Measurements from ENCODE around the gene NOP16.
A peak's percentile ranks its signal among the peaks of the same experiment; 100 is the strongest.
"Not testable (repeated sequence)": the region's sequence is repeated elsewhere in the genome, so short reads cannot be mapped to it uniquely, and the experiment has no call there.

Gene NOP16

GRCh38 chr5:176408590-176408989 lies 20.2 kb upstream of the NOP16 start:
- DNase-seq: no peak

GRCh38 chr5:176408252-176408573 lies 19.8 kb upstream of the NOP16 start:
- DNase-seq: not testable (repeated sequence)

- DNase-seq: no peak
Observed at GRCh38 chr5:176407456-176408251, 19.3 kb upstream of the NOP16 start.

- DNase-seq: no peak
Observed at GRCh38 chr5:176406436-176407052, 18.1 kb upstream of the NOP16 start.

DNA sequence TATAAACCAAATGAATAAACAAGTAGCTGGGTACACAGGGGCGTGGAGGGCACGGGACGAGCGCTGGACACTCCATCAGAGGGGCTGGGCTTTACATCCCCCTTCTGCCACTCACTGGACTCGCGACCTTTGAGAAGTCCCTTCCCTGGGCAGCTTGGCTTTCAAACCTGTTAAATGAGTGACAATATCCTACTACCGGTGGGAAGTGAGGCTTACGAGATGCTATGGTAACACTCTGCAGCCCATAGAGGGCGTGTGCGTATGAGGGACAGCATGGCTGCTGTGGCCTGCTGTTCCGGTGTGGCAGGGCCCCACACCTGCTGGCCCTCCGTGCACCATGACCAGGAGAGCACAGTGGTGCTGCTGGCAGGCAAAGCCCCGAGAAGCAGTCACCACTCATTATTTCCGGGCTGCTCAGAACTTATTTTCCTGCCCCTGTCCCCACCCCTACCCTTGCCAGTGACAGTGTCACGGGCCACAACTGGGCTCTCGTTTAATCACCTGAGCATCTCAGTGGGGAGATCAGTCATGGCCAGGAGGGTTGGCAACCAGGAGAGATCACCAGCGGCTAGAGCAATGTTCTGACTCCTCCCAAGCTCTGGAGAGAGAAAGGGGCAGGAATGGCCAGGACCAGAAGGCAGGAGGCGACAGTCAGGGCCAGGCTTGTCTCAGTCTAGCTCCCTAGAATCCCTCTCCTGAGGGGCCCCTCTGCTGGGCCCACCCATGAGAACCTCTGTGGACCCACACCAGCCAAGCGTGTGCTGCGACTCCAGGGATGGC lies 17.4 kb upstream of the NOP16 start:
- DNase-seq: no peak

- no peak for DNase-seq
Observed at GRCh38 chr5:176401281-176402205, 13.1 kb upstream of the NOP16 start.

DNA sequence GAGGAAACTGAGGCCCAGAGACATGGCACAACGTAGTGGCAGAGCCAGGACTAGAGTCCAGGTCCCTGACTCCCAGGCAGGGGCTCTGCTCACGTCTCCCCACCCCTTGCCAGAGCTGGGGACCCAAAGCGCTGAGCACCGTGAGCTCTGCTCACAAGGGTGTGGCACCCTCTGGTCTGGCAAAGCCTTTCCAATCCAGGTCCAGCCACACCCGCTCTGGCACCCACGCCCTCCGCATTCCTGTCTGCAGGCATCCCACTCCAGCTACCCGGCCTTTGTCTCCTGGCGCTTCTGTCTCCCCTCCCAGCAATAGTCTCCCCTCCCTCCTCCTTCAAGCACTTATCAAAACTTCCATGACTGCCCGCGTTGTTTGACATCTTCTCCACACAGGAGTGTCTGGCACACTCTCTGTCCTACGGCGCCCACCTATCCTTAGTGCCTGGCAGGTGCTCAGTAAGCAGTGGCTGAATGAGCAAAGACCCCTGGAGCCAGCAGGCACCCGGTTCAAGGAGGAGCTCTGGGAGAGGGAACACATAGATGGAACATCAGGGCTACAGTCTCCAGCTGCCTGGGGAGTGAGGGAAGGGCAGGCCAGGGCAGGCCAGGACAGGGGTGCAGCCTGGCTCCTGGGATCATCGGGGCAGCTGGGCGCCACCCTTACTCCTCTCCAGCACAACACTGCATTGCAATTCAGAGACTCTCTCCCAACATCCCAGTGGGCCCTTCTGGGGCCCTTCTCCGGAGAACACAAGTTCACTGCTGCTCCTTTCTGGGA lies 12.2 kb upstream of the NOP16 start:
- DNase-seq: no peak

GRCh38 chr5:176397736-176398420 lies 9.5 kb upstream of the NOP16 start:
- no peak for DNase-seq

GRCh38 chr5:176396330-176396729 lies 7.9 kb upstream of the NOP16 start:
- DNase-seq: no peak

DNA sequence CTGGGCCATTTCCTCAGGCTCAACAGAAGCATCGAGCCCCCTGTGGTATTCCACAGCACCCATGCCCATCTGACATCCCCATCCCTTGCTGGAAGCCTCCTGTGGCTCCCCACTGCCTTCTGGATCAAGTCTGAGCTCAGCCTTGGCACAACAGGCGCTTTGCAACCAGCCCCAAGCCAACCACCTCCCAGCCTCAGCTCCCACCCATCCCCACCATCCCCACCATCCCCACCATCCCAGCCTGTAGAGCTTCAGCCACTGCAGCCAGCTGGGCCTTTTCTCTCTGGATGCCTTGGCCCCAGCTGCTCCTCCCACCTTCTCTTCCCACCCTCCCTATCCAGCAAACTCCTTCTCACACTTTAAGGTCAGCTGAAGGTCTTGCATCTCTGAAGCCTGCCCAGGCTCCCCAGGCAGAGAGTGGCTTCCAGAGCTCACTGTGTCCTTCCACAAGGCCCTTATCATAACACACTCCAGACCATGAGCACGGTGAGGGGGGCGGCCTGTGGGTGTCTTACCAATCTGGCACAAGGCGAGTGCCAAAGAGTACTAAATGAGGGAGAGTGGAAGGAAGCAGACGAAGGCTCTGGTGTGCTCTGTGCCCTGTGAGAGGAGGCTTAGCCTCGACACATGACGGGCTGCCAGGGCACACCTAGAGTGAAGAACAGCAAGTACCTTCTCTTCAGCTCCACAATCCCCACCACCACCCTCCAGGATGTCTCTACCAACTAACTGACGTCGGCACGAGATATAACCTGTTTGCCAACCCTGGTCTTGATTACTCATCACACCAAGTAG lies 6.7 kb upstream of the NOP16 start:
- no peak for DNase-seq

DNA sequence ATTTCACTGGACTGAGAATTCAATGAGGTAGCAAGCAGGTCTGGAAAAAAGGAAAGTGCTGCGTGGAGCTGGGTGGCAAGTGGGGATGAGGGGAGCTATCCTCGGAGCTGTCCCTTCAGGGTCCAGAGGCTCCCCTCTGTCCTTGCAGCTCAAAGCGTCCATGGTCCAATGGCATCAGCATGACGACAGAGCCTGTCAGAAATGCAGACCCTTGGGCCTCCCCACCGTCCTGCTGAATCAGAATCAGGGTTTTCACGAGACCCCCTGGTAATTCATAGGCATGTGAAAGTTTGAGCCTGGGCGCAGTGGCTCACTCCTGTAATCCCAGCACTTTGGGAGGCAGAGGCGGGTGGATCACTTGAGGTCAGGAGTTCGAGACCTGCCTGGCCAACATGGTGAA lies 5.7 kb upstream of the NOP16 start:
- DNase-seq: no peak

DNA sequence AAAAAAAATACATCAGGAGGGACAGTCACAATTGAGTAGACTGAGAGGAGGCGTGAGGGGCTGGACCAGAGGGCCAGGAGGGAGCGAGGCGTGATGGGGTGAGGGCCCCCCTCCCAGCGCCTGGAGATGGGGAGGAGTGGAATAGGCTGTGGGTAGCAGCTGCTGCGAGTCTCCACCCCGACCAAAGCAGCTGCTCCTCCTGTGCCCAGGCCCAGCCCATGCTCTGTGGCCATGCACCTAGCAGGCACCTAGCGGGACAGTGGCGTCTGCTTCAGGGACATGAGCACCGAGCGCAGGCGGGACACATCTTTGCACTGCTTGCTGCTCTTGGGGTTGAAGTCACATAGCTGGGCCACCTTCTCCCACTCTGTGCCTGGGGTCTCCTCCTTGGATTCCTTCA lies 4.1 kb upstream of the NOP16 start:
- no peak for DNase-seq

- no peak for DNase-seq
Observed at GRCh38 chr5:176391999-176392398, 3.6 kb upstream of the NOP16 start.

- DNase-seq: no peak
Observed at GRCh38 chr5:176391479-176391878, 3.1 kb upstream of the NOP16 start.

DNA sequence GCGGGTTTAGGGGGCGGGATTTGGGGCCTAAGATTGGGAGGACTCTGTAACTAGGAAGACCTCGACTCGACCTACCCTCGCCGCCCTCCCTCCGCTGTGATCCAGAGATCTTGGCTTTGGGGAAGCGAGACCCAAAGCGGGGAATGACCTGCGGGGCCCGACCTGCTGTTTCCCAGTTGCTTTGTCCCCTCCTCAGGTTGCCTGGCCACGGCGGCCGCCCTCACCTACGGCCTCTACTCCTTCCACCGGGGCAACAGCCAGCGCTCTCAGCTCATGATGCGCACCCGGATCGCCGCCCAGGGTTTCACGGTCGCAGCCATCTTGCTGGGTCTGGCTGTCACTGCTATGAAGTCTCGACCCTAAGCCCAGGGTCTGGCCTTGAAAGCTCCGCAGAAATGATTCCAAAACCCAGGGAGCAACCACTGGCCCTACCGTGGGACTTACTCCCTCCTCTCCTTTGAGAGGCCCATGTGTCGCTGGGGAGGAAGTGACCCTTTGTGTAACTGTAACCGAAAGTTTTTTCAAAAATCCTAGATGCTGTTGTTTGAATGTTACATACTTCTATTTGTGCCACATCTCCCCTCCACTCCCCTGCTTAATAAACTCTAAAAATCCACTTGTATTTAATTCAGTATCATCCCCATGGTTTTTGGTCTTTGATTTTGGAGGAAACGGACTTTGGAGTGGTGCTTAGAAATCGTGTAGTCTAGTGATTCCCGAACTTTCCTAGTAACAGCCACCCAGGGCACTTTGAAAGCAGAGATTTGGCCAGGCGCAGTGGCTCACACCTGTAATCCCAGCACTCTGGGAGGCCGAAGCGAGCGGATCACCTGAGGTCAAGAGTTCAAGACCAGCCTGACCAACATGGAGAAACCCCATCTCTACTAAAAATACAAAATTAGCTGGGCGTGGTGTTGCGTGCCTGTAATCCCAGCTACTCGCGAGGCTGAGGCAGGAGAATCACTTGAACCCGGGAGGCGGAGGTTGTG lies 1.0 kb upstream of the NOP16 start:
- no peak for DNase-seq

- DNase-seq: peak in 1 of 3 experiments; percentile 35
Observed at GRCh38 chr5:176388003-176388443, 375 bp downstream of the NOP16 start.

GRCh38 chr5:176387384-176387925 lies 943 bp downstream of the NOP16 start:
- no peak for DNase-seq

- no peak for DNase-seq
Observed at GRCh38 chr5:176386491-176386890, 1.9 kb downstream of the NOP16 start.

GRCh38 chr5:176384991-176385390 lies 3.4 kb downstream of the NOP16 start:
- no peak for DNase-seq
